ENCODE measurements around the gene PIH1D1.
"Not testable (repeated sequence)": the region's sequence is repeated elsewhere in the genome, so short reads cannot be mapped to it uniquely, and the experiment has no call there.

PIH1D1 gene

DNA sequence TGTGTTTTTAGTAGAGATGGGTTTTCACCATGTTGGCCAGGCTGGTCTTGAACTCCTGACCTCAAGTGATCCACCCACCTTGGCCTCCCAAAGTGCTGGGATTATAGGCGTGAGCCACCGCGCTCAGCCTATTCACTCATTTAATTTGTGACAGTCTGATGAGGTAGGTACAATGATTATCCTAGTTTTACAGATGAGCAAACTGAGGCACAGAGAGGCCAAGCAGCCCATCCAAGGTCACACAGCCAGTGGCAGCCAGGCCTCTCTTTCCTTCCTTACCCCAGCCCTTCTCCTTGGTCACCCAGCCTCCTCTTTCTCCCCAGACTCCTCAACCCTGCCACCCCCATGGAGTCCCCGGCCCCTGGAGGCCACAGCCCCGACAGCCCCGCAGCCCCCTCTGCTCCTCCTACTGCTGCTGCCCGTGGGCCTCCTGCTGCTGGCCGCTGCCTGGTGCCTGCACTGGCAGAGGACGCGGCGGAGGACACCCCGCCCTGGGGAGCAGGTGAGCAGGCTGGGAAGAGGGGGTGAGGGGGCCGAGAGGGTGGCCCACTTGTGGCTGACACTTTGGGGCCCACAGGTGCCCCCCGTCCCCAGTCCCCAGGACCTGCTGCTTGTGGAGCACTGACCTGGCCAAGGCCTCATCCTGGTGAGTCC is 28.5 kb upstream of the PIH1D1 start:
- no peak for DNase-seq

- peak; percentile 79 for DNase-seq
Observed at GRCh38 chr19:49475995-49476880, 24.6 kb upstream of the PIH1D1 start.

- peak; percentile 37 for DNase-seq
Observed at GRCh38 chr19:49475191-49475917, 23.7 kb upstream of the PIH1D1 start.

DNA sequence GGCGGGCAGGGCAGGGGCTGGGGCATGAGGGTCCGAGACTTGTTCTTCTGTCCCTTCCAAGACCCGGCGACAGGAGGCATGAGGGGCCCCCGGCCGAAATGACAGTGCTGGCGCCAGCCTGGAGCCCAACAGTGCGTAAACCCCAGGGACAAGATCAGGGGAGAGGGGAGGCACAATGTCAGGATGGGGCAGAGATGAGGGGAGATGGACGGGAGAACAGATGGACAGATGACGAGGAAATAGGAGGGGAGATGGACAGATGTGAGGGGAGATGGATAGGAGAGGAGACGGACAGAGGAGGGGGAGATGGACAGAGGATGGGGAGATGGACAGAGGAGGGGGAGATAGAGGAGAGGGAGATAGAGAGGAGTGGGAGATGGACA is 22.9 kb upstream of the PIH1D1 start:
- no peak for DNase-seq

DNA sequence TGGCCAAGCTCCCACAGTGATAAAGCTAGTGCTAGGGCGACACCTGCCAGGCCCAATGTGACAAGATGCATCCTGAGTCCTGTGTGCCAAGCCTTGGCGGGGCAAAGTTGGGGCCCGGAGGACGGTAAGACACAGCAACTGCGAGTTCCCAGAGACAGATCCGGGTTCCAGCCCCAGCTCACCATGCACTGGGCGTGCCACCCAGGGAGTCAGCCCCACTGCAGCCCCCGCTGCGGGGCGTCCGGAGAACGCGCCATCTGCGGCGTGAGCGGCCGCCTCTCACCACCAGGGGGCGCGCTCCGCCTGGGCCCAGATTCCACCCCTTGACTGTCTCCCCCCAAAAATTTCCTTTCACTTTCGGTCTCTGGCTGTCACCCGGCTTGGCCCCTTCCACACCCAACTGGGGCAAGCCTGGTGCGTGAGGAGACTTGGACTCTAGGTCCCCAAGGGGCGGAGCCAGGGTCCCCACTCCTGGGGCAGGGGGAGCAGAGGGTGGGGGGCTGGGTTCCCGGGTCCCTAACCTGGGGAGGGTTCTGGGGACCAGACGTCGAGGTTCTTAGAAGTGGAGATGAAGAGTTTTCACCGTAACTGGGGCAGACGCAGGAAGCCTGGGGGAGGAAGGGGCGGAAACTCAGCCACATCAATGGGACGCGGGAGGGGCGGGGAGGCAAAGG is 22.4 kb upstream of the PIH1D1 start, which contains the start of gene FLT3LG:
FLT3LG (plus strand) TSS at position 348 of the 674 bp plus-strand sequence. CDS start 425 bp downstream, outside the sequence.
- DNase-seq: peak; percentile 97

- not testable (repeated sequence) for DNase-seq
Observed at GRCh38 chr19:49473501-49473867, 21.9 kb upstream of the PIH1D1 start.

DNA sequence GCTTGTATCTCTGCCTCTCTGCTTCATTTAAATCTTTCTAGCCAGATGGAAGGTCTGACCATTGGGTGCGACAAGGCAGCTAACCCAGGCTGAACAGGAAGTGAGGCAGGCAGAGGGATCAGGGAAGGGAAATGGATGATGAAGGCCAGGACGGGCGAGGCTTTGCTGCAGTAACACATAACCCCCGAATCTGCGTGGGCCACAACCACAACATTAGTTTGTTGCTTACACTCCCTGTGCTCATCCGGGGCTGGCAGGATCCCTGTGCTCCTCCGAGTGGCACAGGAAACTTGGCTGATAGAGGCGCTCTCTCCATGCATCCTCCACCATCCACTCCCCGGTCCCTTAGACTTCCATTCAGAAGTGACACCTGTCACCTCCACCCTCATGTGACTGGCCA is 21.3 kb upstream of the PIH1D1 start:
- no peak for DNase-seq

GRCh38 chr19:49470615-49470978 is 19.0 kb upstream of the PIH1D1 start:
- no peak for DNase-seq

GRCh38 chr19:49469828-49470614 is 18.4 kb upstream of the PIH1D1 start:
- peak; percentile 83 for DNase-seq

DNA sequence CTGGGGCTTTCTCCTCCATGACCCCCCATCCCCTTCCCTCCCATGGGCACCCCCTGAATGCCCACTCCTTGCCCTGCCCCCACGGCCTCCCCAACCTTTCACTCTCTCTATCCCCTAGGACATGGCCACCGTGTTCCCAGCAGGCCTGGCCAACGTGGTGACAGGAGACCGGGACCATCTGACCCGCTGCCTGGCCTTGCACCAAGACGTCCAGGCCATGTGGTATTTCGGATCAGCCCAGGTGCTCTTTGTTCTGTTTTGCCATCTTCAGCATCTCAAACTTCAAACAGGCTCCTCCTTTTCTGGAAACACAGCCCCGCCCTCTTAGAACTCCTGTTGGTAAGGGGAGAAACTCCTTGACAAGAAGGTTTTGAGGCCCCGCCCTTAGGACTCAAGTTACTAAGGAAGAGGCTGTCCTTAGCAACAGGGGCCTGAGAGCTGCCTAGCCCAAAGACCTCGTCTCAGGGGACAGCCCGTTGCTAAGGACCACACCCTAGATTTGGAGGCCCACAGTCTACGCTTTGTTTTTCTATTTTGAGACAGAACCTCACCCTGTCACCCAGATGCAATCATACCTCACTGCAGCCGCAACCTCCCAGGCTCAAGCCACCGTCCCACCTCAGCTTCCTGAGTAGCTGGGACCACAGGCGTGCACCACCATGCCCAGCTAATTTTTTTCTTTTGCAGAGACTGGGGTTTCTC is 17.3 kb upstream of the PIH1D1 start:
- DNase-seq: peak; percentile 93

GRCh38 chr19:49468199-49468598 is 16.6 kb upstream of the PIH1D1 start:
- DNase-seq: no peak

DNA sequence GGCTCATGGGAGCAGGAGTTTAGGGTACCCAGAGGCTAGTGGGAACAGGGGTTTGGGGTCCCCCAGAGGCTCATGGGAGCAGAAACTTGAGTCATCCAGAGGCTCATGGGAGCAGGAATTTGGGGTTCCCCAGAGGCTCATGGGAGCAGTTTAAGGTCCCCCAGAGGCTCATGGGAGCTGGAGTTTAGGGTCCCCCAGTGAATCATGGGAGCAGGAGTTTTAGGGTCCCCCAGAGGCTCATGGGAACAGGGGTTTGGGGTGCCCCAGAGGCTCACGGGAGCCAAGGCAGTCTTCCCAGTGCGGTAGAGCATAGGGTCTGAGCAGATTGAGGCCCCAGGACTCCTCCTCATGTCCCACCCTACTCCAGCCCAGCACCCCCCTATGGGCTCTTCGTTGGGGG is 13.8 kb upstream of the PIH1D1 start:
- DNase-seq: no peak

GRCh38 chr19:49463960-49464740 is 12.5 kb upstream of the PIH1D1 start:
- no peak for DNase-seq

DNA sequence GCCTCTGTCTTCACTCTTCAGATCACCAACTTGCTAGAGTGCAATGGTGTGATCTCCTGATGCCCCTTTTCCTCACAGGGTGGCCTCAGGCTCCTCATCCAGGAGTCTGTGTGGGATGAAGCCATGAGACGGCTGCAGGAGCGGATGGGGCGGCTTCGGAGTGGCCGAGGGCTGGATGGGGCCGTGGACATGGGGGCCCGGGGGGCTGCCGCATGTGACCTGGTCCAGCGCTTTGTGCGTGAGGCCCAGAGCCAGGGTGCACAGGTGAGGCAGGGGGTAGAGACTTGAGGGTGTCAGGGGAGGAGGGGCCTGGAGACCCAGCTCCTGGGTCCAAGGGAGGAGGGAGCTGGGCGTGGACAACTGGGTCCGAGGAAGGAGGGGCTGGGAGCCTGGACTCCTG is 10.9 kb upstream of the PIH1D1 start:
- no peak for DNase-seq

DNA sequence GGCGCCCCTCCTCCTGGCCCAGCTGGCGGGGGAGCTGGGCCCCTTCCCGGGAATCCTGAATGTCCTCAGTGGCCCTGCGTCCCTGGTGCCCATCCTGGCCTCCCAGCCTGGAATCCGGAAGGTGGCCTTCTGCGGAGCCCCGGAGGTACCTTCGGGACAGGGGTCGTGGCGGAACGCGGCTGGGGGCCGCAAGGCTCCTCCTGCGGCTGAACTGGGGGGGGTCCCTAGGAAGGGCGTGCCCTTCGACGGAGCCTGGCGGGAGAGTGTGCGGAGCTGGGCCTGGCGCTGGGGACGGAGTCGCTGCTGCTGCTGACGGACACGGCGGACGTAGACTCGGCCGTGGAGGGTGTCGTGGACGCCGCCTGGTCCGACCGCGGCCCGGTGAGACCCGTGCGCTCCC is 10.0 kb upstream of the PIH1D1 start:
- no peak for DNase-seq

- not testable (repeated sequence) for DNase-seq
Observed at GRCh38 chr19:49461130-49461529, 9.5 kb upstream of the PIH1D1 start.

- DNase-seq: no peak
Observed at GRCh38 chr19:49459388-49459787, 7.8 kb upstream of the PIH1D1 start.

DNA sequence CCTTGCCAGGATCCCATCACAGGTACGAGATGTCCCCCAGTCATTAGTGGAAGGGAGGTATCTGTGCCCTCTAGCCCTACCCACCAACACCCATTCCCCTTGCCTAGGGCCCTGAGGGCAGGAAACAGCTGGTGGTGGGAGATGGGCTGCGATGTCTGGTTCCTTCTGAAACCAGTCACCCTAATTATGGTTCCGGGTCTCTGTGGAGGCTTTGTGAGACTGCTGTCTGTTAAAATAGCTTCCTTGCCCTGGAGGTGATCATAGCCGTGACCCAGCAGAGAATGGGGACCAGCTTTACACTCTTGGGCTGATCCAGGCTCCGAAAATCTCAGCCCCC is 6.9 kb upstream of the PIH1D1 start:
- DNase-seq: no peak

- DNase-seq: no peak
Observed at GRCh38 chr19:49456326-49456725, 4.7 kb upstream of the PIH1D1 start.

DNA sequence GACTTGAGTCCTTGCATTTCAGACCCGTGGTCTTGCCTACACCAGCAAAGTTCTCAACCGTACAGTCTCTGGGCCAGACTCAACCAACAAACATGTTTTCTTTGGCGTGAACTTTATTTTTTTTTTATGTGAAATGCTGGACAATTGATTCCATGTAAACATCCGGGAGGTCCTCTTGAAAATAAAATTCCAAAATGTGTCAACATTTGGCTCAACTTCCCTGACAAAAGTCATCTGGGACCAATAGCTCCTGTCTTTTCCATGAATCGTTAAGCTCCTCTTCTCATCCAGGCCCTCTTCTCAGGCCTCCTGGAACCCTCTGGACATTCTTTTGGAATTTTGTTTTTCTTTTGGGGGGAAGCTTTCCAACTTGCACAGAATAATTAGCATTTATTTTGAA is 4.2 kb upstream of the PIH1D1 start:
- no peak for DNase-seq

- DNase-seq: no peak
Observed at GRCh38 chr19:49453757-49454240, 2.2 kb upstream of the PIH1D1 start.

Measured in CD4-positive, alpha-beta T cell treated with Interleukin-6 for 4 hours (primary cell).